Inflammatory macrophage treated with lipopolysaccharide for 4 hours (primary cell): ENCODE data around the gene ENTPD1.
A peak's percentile ranks its signal among the peaks of the same experiment; 100 is the strongest.
"Not testable (repeated sequence)": the region's sequence is repeated elsewhere in the genome, so short reads cannot be mapped to it uniquely, and the experiment has no call there.

Source experiments
- DNase-seq: peaks from one replicate; pipeline ENCODE4 v3.0.0-alpha.2; 2020

ENTPD1 gene

GRCh38 chr10:95756041-95756761 is at the start of gene ENTPD1:
Gene ENTPD1, plus strand, starts transcription at chr10:95756163. Its CDS starts 77 bp downstream, at chr10:95756240.
- DNase-seq: peak; percentile 77

- no peak for DNase-seq
These were observed 49.4 kb upstream of the ENTPD1 start for GRCh38 chr10:95706573-95706972.

- DNase-seq: no peak
These were observed 49.0 kb upstream of the ENTPD1 start for GRCh38 chr10:95706990-95707389.

- no peak for DNase-seq
These were observed 44.5 kb upstream of the ENTPD1 start for GRCh38 chr10:95711492-95711891.

- DNase-seq: peak; percentile 33
These were observed 39.5 kb upstream of the ENTPD1 start for GRCh38 chr10:95716466-95716865.

GRCh38 chr10:95716866-95717265 is 39.1 kb upstream of the ENTPD1 start:
- DNase-seq: peak; percentile 10

- not testable (repeated sequence) for DNase-seq
These were observed 35.2 kb upstream of the ENTPD1 start for GRCh38 chr10:95720745-95721144.

- not testable (repeated sequence) for DNase-seq
These were observed 33.5 kb upstream of the ENTPD1 start for GRCh38 chr10:95722496-95722895.

- DNase-seq: peak; percentile 21
These were observed 27.4 kb upstream of the ENTPD1 start for GRCh38 chr10:95728526-95728925.

- peak; percentile 43 for DNase-seq
These were observed 26.5 kb upstream of the ENTPD1 start for GRCh38 chr10:95729323-95730055.

GRCh38 chr10:95730233-95730632 is 25.7 kb upstream of the ENTPD1 start:
- peak; percentile 73 for DNase-seq

- not testable (repeated sequence) for DNase-seq
These were observed 23.1 kb upstream of the ENTPD1 start for GRCh38 chr10:95732907-95733306.

GRCh38 chr10:95739056-95739455 is 16.9 kb upstream of the ENTPD1 start:
- DNase-seq: no peak

- DNase-seq: peak; percentile 76
These were observed 14.0 kb upstream of the ENTPD1 start for GRCh38 chr10:95741807-95742467.

- no peak for DNase-seq
These were observed 13.5 kb upstream of the ENTPD1 start for GRCh38 chr10:95742485-95742884.

- no peak for DNase-seq
These were observed 12.9 kb upstream of the ENTPD1 start for GRCh38 chr10:95742962-95743535.

- DNase-seq: peak; percentile 44
These were observed 10.5 kb upstream of the ENTPD1 start for GRCh38 chr10:95745501-95745900.

- no peak for DNase-seq
These were observed 7.6 kb upstream of the ENTPD1 start for GRCh38 chr10:95748349-95748748.

GRCh38 chr10:95755511-95756004 is 405 bp upstream of the ENTPD1 start:
- DNase-seq: peak; percentile 89

GRCh38 chr10:95756809-95757684 is 1.1 kb downstream of the ENTPD1 start:
- DNase-seq: peak; percentile 33

GRCh38 chr10:95758351-95759025 is 2.5 kb downstream of the ENTPD1 start:
- DNase-seq: peak; percentile 44
